Brain microvascular endothelial cell (primary cell): ENCODE data around the gene PES1.

ENCODE experiments used
- DNase-seq: peaks from one replicate; pipeline ENCODE4 v3.0.0-alpha.2; 2020
- H3K27ac ChIP-seq: fragments of 250-450 bp; sonication (Bioruptor Pico); 2 replicates; pipeline ENCODE4 v1.5.1; 2020; ENCODE audit warnings: mild to moderate bottlenecking, moderate library complexity
- H3K27me3 ChIP-seq: fragments of 250-450 bp; sonication (Bioruptor Pico); replicated peaks from 2 replicates; pipeline ENCODE4 v1.5.1; 2020; ENCODE audit warnings: mild to moderate bottlenecking
- H3K36me3 ChIP-seq: fragments of 250-450 bp; sonication (Bioruptor Pico); replicated peaks from 2 replicates; pipeline ENCODE4 v1.5.1; 2020; ENCODE audit warnings: mild to moderate bottlenecking
- H3K4me3 ChIP-seq: 2 replicates; pipeline ENCODE4 v1.5.1; 2011; ENCODE audit warnings: low read depth, mild to moderate bottlenecking, control low read depth, low read length, moderate library complexity
- in situ Hi-C: cut with HindIII; loops from 2 replicates; pipeline ENCODE4 v1.10.0; 2017; ENCODE audit warnings: low sequenced_read_pairs, low pct_ligation_motif_present
- TF ChIP-seq, protein P1 (sequence below): IDR thresholded peaks from 2 replicates; pipeline ENCODE4 v1.5.1; 2011; ENCODE audit warnings: low read depth, mild to moderate bottlenecking, moderate library complexity, low read length, control low read depth, inconsistent platforms; ENCODE audit errors: missing control alignments

The PES1 gene

DNA sequence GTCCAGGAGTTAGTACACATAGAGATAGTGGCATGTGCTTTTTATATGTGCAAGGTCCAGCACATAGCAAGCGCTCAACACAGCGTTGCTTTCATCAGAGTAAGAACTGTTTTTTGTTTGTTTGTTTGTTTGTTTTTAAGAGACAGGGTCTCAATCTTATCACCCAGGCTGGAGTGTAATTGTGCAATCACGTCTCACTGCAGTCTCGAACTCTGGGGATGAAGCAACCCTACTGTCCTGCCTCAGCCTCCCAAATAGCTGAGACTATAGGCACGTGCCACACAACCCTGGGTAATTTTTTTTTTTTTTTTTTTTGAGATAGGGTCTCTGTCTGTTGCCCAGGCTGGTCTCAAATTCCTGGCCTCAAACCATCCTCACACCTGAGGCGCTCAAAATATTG lies 26.1 kb upstream of the PES1 start:
- H3K27me3 ChIP-seq: no peaks in the 10 kb centered on the region
- TF ChIP-seq, protein P1, sequence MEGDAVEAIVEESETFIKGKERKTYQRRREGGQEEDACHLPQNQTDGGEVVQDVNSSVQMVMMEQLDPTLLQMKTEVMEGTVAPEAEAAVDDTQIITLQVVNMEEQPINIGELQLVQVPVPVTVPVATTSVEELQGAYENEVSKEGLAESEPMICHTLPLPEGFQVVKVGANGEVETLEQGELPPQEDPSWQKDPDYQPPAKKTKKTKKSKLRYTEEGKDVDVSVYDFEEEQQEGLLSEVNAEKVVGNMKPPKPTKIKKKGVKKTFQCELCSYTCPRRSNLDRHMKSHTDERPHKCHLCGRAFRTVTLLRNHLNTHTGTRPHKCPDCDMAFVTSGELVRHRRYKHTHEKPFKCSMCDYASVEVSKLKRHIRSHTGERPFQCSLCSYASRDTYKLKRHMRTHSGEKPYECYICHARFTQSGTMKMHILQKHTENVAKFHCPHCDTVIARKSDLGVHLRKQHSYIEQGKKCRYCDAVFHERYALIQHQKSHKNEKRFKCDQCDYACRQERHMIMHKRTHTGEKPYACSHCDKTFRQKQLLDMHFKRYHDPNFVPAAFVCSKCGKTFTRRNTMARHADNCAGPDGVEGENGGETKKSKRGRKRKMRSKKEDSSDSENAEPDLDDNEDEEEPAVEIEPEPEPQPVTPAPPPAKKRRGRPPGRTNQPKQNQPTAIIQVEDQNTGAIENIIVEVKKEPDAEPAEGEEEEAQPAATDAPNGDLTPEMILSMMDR: no peak
- in situ Hi-C loops: no loop called here
- no peak for DNase-seq
- H3K36me3 ChIP-seq: no peaks in the 10 kb centered on the region
- H3K4me3 ChIP-seq: no peak overlapping the region
- no peak overlapping the region for H3K27ac ChIP-seq

GRCh38 chr22:30615543-30615954 lies 23.8 kb upstream of the PES1 start:
- in situ Hi-C loops: no loop called here
- TF ChIP-seq, protein P1: no peak
- H3K27me3 ChIP-seq: no peaks in the 10 kb centered on the region
- H3K4me3 ChIP-seq: no peak overlapping the region
- DNase-seq: no peak
- H3K27ac ChIP-seq: no peak overlapping the region
- no peaks in the 10 kb centered on the region for H3K36me3 ChIP-seq

DNA sequence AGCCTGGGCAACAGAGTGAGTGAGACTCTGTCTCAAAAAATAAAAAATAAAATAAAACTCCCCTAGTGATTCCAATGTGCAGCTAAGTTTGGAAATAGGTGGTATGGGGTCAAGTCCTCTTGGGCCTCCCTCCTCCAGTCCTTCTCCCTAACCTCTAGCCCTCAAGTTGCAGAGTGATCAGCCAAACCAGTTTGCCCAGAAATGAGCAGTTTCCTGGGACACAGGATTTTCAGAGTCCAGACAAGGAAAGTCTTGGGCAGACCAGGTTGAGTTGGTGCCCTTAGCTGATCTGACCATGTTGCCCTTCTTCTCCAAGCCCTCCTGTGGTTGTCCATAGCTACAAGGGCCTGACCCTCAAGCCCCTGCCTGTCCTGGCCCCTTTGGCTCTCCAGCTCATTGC lies 23.2 kb upstream of the PES1 start:
- TF ChIP-seq, protein P1: no peak

GRCh38 chr22:30614268-30614667 lies 22.6 kb upstream of the PES1 start:
- in situ Hi-C loops: no loop called here
- Histone ChIP-seq H3K27me3 (no peaks in the 10 kb centered on the region), H3K4me3 (no peak overlapping the region), H3K36me3 (no peaks in the 10 kb centered on the region), H3K27ac (no peak overlapping the region)
- DNase-seq: no peak
- TF ChIP-seq, protein P1: no peak

More for the DNA sequence above, 23.2 kb upstream of the PES1 start:
- no peak for DNase-seq
- Histone ChIP-seq H3K27me3 (no peaks in the 10 kb centered on the region), H3K36me3 (no peaks in the 10 kb centered on the region), H3K27ac (no peak overlapping the region), H3K4me3 (no peak overlapping the region)
- in situ Hi-C loops: no loop called here

GRCh38 chr22:30612789-30613188 lies 21.1 kb upstream of the PES1 start:
- no peak overlapping the region for H3K4me3 ChIP-seq
- in situ Hi-C loops: no loop called here
- H3K27ac ChIP-seq: no peak overlapping the region
- DNase-seq: no peak
- no peaks in the 10 kb centered on the region for H3K27me3 ChIP-seq
- no peaks in the 10 kb centered on the region for H3K36me3 ChIP-seq
- TF ChIP-seq, protein P1: no peak

GRCh38 chr22:30611197-30611596 lies 19.5 kb upstream of the PES1 start:
- Histone ChIP-seq H3K4me3 (no peak overlapping the region), H3K27me3 (no peaks in the 10 kb centered on the region), H3K36me3 (no peaks in the 10 kb centered on the region), H3K27ac (no peak overlapping the region)
- TF ChIP-seq, protein P1: no peak
- no peak for DNase-seq
- in situ Hi-C loops: no loop called here
